ENCODE results near the gene PHF20. TPM values are rescaled to one million over a fixed set of nuclear protein-coding genes. Genes with fewer than 3 reads are reported as not detected.
"Not testable (repeated sequence)": the region's sequence is repeated elsewhere in the genome, so short reads cannot be mapped to it uniquely, and the experiment has no call there.

PHF20 gene
- total RNA-seq, 2 donors from 2014 or later: 60.4 to 88.6 TPM

DNA sequence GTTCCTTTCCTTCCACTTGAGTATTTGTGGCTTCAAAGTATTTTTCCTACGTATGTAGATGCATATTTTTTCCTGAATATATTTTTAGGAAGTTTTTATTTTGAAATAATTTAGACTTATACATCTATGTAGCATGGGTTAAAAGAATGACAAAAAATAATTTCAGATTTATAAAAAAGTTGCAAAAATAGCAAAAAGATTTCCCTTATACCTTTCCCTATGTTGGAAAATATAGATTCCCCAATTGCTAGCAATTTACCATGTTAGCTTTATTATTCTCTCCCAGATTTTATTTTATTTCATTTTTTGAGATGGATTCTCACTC is 112.7 kb downstream of the PHF20 start:
- DNase-seq (ENCODE audit: low spot score) (no peak), ATAC-seq (no peak)
- H3K4me1 Mint-ChIP-seq (ENCODE audit: low read depth in 2 of 2): peaks cover 7 to 11% of the 10 kb centered on the region in 2 donors
- no peaks in the 10 kb centered on the region for H3K27me3 Mint-ChIP-seq
- H3K27ac Mint-ChIP-seq: no peak overlapping the region
- H3K36me3 Mint-ChIP-seq: no peaks in the 10 kb centered on the region
- no peaks in the 10 kb centered on the region for H3K9me3 Mint-ChIP-seq
- no peak overlapping the region for H3K4me3 Mint-ChIP-seq

DNA sequence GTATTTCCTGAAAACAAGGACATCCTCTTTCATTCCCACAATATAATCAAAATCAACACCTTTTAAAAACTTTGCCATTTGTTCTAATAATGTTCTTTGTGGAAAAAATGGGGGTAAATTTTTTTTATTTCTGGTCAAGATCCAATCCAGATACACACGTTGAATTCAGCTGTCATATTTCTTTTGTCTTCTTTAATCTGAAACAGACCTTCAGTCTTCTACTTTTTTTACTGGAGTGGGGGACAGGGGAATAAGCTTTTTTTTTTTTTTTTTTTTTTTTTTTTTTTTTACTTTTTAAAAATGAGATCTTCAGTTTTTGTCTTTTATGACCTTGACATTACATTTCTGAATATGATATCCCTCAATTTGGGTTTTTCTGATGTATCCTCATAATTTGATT is 113.4 kb downstream of the PHF20 start:
- no peaks in the 10 kb centered on the region for H3K27me3 Mint-ChIP-seq
- DNase-seq (ENCODE audit: low spot score): no peak
- peaks cover 7 to 11% of the 10 kb centered on the region in 2 donors for H3K4me1 Mint-ChIP-seq (ENCODE audit: low read depth in 2 of 2)
- H3K9me3 Mint-ChIP-seq: no peaks in the 10 kb centered on the region
- H3K36me3 Mint-ChIP-seq: no peaks in the 10 kb centered on the region
- ATAC-seq: no peak
- H3K27ac Mint-ChIP-seq: no peak overlapping the region
- no peak overlapping the region for H3K4me3 Mint-ChIP-seq

DNA sequence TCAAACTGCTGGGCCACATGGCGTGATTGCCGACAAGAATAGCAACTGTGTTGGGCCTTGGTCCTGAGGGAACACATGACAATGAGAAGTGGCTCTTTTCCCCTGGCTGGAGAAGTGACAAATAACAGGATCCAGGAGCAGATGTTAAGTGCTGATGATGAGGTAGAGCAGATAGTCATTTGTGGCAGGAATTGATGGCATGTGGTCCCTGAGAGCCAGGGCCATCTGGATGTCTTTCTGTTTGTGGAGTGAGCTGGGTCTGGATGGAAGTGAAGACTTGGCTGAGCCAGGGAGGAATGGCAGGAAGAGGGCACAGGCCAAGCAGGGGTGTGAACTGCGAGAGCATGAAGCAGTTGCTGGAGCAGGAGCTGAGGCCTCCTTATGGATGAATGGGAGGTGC is 114.7 kb downstream of the PHF20 start:
- ATAC-seq (no peak), DNase-seq (ENCODE audit: low spot score) (no peak)
- Mint-ChIP-seq H3K27me3 (no peaks in the 10 kb centered on the region), H3K4me3 (no peak overlapping the region), H3K4me1 (ENCODE audit: low read depth in 2 of 2) (peaks cover 7 to 11% of the 10 kb centered on the region in 2 donors), H3K27ac (no peak overlapping the region), H3K36me3 (no peaks in the 10 kb centered on the region), H3K9me3 (no peaks in the 10 kb centered on the region)

DNA sequence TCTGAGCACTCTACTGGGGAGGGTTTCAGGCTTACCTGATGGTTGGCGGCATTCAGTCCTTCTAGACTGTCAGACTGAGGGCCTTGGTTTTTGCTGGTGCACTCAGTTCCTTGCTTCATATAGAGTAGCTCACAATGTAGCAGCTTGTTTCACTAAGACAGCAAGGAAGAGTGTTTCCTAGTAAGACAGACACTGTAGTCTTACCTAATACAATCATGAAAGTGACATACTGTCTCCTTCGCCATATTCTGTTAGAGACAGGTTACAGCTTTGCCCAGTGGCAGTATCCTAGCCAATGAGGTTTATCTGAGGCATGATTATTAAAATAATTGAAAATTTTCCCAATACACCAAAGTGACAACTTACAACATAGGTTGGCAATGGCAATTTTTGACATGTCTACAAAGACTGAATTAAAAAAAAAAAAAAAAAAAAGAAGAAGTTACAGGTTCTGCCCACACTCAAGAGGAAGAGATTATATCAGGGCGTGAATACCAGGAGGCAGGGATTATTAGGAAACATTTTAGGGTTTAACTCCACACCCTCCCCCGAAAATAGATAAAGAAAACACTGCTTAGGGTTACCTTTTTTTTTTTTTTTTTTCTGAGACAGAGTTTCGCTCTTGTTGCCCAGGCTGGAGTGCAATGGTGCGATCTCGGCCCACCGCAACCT is 115.7 kb downstream of the PHF20 start:
- DNase-seq (ENCODE audit: low spot score) (no peak), ATAC-seq (no peak)
- Mint-ChIP-seq H3K27me3 (no peaks in the 10 kb centered on the region), H3K27ac (no peak overlapping the region), H3K9me3 (no peaks in the 10 kb centered on the region), H3K4me3 (no peak overlapping the region), H3K4me1 (ENCODE audit: low read depth in 2 of 2) (peaks cover 7 to 11% of the 10 kb centered on the region in 2 donors), H3K36me3 (no peaks in the 10 kb centered on the region)

DNA sequence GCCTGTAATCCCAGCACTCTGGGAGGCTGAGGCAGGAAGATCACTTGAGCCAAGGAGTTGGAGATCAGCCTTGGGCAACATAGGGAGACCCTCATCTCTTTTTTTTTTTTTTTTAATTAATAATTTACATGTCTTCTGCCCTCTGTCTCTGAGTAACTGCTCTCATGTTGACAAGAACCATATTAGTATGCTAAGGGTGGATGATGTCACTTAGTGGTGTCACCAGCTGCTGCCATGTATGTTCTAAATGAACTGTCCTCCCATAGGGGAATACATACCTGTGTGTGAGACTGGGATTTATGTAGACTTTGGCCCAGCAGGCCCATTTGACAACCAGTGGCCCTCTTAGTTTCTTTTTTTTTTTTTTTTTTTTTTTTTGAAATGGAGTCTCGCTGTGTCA is 116.8 kb downstream of the PHF20 start:
- DNase-seq (ENCODE audit: low spot score): no peak
- Mint-ChIP-seq H3K4me3 (no peak overlapping the region), H3K36me3 (no peaks in the 10 kb centered on the region), H3K27me3 (no peaks in the 10 kb centered on the region), H3K27ac (no peak overlapping the region), H3K4me1 (ENCODE audit: low read depth in 2 of 2) (peaks cover 7 to 11% of the 10 kb centered on the region in 2 donors), H3K9me3 (no peaks in the 10 kb centered on the region)
- ATAC-seq: no peak

- Mint-ChIP-seq H3K4me3 (no peak overlapping the region), H3K27ac (no peak overlapping the region), H3K27me3 (no peaks in the 10 kb centered on the region), H3K9me3 (no peaks in the 10 kb centered on the region), H3K36me3 (no peaks in the 10 kb centered on the region), H3K4me1 (ENCODE audit: low read depth in 2 of 2) (peaks cover 12 to 16% of the 10 kb centered on the region in 2 donors)
- no peak for DNase-seq (ENCODE audit: low spot score)
- no peak for ATAC-seq
Observed at GRCh38 chr20:35891375-35891774, 119.6 kb downstream of the PHF20 start.

- Mint-ChIP-seq H3K4me1 (ENCODE audit: low read depth in 2 of 2) (peaks cover 8 to 16% of the 10 kb centered on the region in 2 donors), H3K36me3 (no peaks in the 10 kb centered on the region), H3K27ac (no peak overlapping the region), H3K9me3 (no peaks in the 10 kb centered on the region), H3K4me3 (no peak overlapping the region), H3K27me3 (no peaks in the 10 kb centered on the region)
- ATAC-seq: no peak
- DNase-seq (ENCODE audit: low spot score): no peak
Observed at GRCh38 chr20:35892871-35893270, 121.1 kb downstream of the PHF20 start.

GRCh38 chr20:35893942-35894341 is 122.1 kb downstream of the PHF20 start:
- peaks cover 8 to 16% of the 10 kb centered on the region in 2 donors for H3K4me1 Mint-ChIP-seq (ENCODE audit: low read depth in 2 of 2)
- H3K36me3 Mint-ChIP-seq: no peaks in the 10 kb centered on the region
- no peaks in the 10 kb centered on the region for H3K9me3 Mint-ChIP-seq
- DNase-seq (ENCODE audit: low spot score) (no peak), ATAC-seq (peak; percentile 89 to 96)
- H3K4me3 Mint-ChIP-seq: peak overlapping the region; percentile 47
- H3K27me3 Mint-ChIP-seq: no peaks in the 10 kb centered on the region
- H3K27ac Mint-ChIP-seq: no peak overlapping the region

- H3K36me3 Mint-ChIP-seq; ATAC-seq; H3K4me3 Mint-ChIP-seq; H3K27me3 Mint-ChIP-seq; H3K27ac Mint-ChIP-seq; H3K9me3 Mint-ChIP-seq; DNase-seq (ENCODE audit: low spot score): not testable (repeated sequence)
- peaks cover 8 to 16% of the 10 kb centered on the region in 2 donors for H3K4me1 Mint-ChIP-seq (ENCODE audit: low read depth in 2 of 2)
Observed at GRCh38 chr20:35895516-35895915, 123.7 kb downstream of the PHF20 start.

DNA sequence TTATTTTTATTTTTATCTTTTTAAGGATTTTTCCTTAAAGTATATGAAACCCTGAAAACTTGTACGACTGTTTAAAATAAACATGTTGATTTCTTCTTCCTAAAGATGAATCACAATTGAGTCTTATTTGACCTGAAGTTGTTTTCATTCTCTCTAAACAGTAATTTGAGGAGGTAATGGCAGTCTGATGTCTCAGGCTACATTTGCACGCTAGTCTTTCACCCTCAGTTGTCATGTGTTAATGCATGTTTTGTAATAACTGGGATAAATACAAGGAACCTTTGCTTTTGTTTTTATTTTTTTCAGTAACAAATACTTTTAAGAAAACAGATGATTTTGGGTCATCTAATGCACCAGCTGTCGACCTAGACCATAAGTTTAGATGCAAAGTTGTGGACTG is 127.2 kb downstream of the PHF20 start:
- H3K4me1 Mint-ChIP-seq (ENCODE audit: low read depth in 2 of 2): peaks cover 10 to 15% of the 10 kb centered on the region in 2 donors
- ATAC-seq (no peak), DNase-seq (ENCODE audit: low spot score) (no peak)
- no peak overlapping the region for H3K4me3 Mint-ChIP-seq
- no peak overlapping the region for H3K27ac Mint-ChIP-seq
- H3K27me3 Mint-ChIP-seq: no peaks in the 10 kb centered on the region
- H3K9me3 Mint-ChIP-seq: no peaks in the 10 kb centered on the region
- H3K36me3 Mint-ChIP-seq: no peaks in the 10 kb centered on the region

GRCh38 chr20:35901230-35901629 is 129.4 kb downstream of the PHF20 start:
- Mint-ChIP-seq H3K27ac (peak overlapping the region in 1 of 2 donors; percentile 9), H3K4me1 (ENCODE audit: low read depth in 2 of 2) (peaks cover 0 to 10% of the 10 kb centered on the region in 2 donors)
- not testable (repeated sequence) for H3K36me3 Mint-ChIP-seq; H3K4me3 Mint-ChIP-seq; ATAC-seq; H3K9me3 Mint-ChIP-seq; H3K27me3 Mint-ChIP-seq; DNase-seq (ENCODE audit: low spot score)

DNA sequence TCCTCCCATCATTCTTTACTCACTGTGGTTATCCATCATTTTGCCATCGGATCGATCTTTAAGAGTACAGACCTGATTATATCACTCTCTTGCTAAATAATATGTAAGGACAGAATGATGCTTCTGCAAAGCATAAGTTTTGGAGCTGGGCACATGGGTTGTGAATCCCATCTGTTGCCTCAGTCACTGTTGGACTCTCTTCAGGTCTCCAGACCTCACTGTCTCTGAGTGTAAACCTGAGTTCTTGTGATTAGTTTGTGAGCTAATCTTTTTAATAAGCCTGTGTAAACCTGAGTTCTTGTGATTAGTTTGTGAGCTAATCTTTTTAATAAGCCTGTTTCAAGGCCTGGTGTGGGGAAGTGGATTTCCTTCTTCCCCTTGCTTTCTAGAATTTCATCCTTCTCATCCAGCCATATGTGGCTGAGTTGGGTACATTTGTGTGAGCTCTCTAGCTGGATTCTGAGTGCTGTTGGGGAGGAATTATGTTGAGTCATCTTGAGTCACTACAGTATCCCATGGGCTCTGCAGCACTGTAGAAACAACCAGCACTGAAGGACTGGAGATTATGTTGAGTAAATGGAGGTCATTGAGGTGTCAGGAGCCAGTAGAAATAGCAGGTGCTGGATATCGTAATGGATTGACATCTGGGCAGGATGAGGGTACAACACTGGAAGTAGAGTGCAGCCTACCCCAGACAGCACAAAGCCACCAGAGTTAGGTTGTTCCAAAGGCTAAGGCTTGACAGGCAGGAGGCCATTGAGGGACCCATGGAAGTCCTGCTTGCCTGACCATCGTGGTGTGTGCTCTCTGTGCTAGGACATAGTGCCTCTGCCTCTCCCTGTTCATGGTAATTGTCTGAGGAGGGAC is 130.1 kb downstream of the PHF20 start:
- peaks cover 0 to 16% of the 10 kb centered on the region in 2 donors for H3K4me1 Mint-ChIP-seq (ENCODE audit: low read depth in 2 of 2)
- H3K4me3 Mint-ChIP-seq: no peak overlapping the region

DNA sequence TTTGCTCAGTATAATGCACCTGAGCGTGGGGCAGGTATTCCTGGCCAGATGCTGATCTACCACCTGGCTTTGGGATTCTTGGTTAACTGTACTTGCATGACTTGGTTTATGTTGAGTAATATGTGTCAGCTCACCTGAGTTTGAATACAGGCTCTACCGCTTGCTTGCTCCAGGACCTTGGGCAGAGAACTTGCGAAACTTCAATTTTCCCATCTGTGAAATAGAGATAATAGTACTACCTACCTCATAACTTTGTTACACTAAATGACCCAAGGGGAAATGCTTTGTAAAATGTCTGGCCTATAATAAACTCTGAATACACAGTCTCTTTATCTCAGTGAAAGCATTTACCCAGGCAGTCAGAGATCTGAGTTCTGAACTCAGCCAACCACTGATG is 130.7 kb downstream of the PHF20 start:
- H3K4me3 Mint-ChIP-seq: no peak overlapping the region
- ATAC-seq: no peak
- peaks cover 4% of the 10 kb centered on the region for H3K36me3 Mint-ChIP-seq
- H3K9me3 Mint-ChIP-seq: no peaks in the 10 kb centered on the region
- DNase-seq (ENCODE audit: low spot score): no peak
- H3K27me3 Mint-ChIP-seq: no peaks in the 10 kb centered on the region
- peaks cover under 1 to 18% of the 10 kb centered on the region in 2 donors for H3K4me1 Mint-ChIP-seq (ENCODE audit: low read depth in 2 of 2)
- H3K27ac Mint-ChIP-seq: no peak overlapping the region

More for the DNA sequence above, 130.1 kb downstream of the PHF20 start:
- Mint-ChIP-seq H3K36me3 (peaks cover 4% of the 10 kb centered on the region), H3K27ac (peak overlapping the region in 1 of 2 donors; percentile 9), H3K9me3 (no peaks in the 10 kb centered on the region), H3K27me3 (no peaks in the 10 kb centered on the region)
- DNase-seq (ENCODE audit: low spot score) (no peak), ATAC-seq (peak in 1 of 2 donors; percentile 31)

DNA sequence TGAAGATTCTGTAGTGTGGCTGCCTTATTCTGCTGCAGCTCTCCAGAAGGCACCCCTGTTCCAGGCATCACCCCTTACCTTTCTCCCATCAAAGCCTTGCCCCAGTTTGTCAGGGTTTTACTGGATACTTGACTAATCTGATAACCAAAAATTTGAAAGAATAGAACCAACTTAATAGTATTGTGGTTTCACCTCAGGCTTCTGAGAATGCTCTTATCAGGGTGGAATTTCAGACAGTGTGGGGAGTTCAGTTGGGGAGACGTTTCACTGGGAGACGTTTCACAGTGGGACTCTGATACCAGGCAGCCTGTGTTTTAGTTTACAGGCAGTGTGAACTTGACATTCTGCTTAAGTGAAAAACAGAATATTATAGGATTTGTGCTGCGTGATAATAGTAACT is 132.0 kb downstream of the PHF20 start:
- no peak for ATAC-seq
- Mint-ChIP-seq H3K36me3 (peaks cover 4% of the 10 kb centered on the region), H3K27ac (no peak overlapping the region), H3K4me1 (ENCODE audit: low read depth in 2 of 2) (peaks cover 12 to 24% of the 10 kb centered on the region in 2 donors), H3K4me3 (no peak overlapping the region), H3K9me3 (no peaks in the 10 kb centered on the region), H3K27me3 (no peaks in the 10 kb centered on the region)
- DNase-seq (ENCODE audit: low spot score): no peak

Data from natural killer cell treated with Interleukin-12 subunit alpha and Interleukin-12 subunit beta and Interleukin-15 and Interleukin-18, amount 100 ng/mL, for 72 hours (primary cell).